ENCODE results near the gene PELI3. TPM values are rescaled to one million over a fixed set of nuclear protein-coding genes. Genes with fewer than 3 reads are reported as not detected.

The PELI3 gene
- polyA plus RNA-seq, 1 experiment = 8.0 TPM

- no peaks in the 10 kb centered on the region; the same call in 1 of the 2 replicates for H3K27me3 ChIP-seq (ENCODE audit: control insufficient read depth, insufficient read depth, low read length)
- ChIA-PET CTCF (interaction anchor here (1.0 to 1.3 kb wide), 2 partner anchors 56 to 79 kb away, joined by 3 read pairs; no protein-coding TSS in a partner anchor), POLR2A (no interaction called here)
- no peak overlapping the region for H3K4me3 ChIP-seq (ENCODE audit: low read depth, low read length)
- no peak for TF ChIP-seq CTCF (IDR thresholded peaks at IDR 0.05; ENCODE audit: insufficient read depth, low read depth, low read length)
- DNase-seq (ENCODE audit: low read depth) = no peak
- H3K36me3 ChIP-seq (ENCODE audit: control insufficient read depth, insufficient read depth, low read length) = peaks cover 2% of the 10 kb centered on the region; the same call in 1 of the 2 replicates
Measured at GRCh38 chr11:66464916-66465315, 1.8 kb upstream of the PELI3 start.

- Histone ChIP-seq H3K4me3 (ENCODE audit: low read depth, low read length) (peak overlapping the region; percentile 72), H3K36me3 (ENCODE audit: control insufficient read depth, insufficient read depth, low read length) (peaks cover 2% of the 10 kb centered on the region; the same call in 1 of the 2 replicates), H3K27me3 (ENCODE audit: control insufficient read depth, insufficient read depth, low read length) (no peaks in the 10 kb centered on the region; the same call in 1 of the 2 replicates)
- ChIA-PET POLR2A (no interaction called here), CTCF (interaction anchor here (1.0 to 2.8 kb wide), 4 partner anchors 13 to 79 kb away, joined by 3 to 18 read pairs (median 3); partner anchors contain the start of gene DPP3)
- DNase-seq (ENCODE audit: low read depth) = no peak
- no peak for TF ChIP-seq CTCF (IDR thresholded peaks at IDR 0.05; ENCODE audit: insufficient read depth, low read depth, low read length)
Measured at GRCh38 chr11:66465373-66466224, 1.1 kb upstream of the PELI3 start.

- H3K36me3 ChIP-seq (ENCODE audit: control insufficient read depth, insufficient read depth, low read length) = peaks cover 7% of the 10 kb centered on the region
- ChIA-PET POLR2A (interaction anchor here (0.9 kb wide), 1 partner anchor 155 kb away, joined by 5 read pairs; no protein-coding TSS in a partner anchor), CTCF (interaction anchor here (0.7 to 2.8 kb wide), 5 partner anchors 9 to 59 kb away, joined by 3 to 18 read pairs (median 4); partner anchors contain the start of genes DPP3 and MRPL11)
- H3K27me3 ChIP-seq (ENCODE audit: control insufficient read depth, insufficient read depth, low read length) = no peaks in the 10 kb centered on the region; the same call in 1 of the 2 replicates
- no peak for DNase-seq (ENCODE audit: low read depth)
- 0 out of 2 replicates have a peak, but pooled peaks have one; percentile 19 for TF ChIP-seq CTCF (IDR thresholded peaks at IDR 0.05; ENCODE audit: insufficient read depth, low read depth, low read length)
- H3K4me3 ChIP-seq (ENCODE audit: low read depth, low read length) = peak overlapping the region; percentile 72
Measured at GRCh38 chr11:66467034-66467659, 442 bp downstream of the PELI3 start.

- CTCF ChIA-PET = interaction anchor here (1.3 to 2.8 kb wide), 4 partner anchors 11 to 60 kb away, joined by 3 to 18 read pairs (median 4); partner anchors contain the start of genes DPP3 and MRPL11
Measured at GRCh38 chr11:66467756-66468155, 1.1 kb downstream of the PELI3 start.

More at GRCh38 chr11:66467756-66468155, 1.1 kb downstream of the PELI3 start:
- H3K36me3 ChIP-seq (ENCODE audit: control insufficient read depth, insufficient read depth, low read length) = peaks cover 11% of the 10 kb centered on the region
- POLR2A ChIA-PET = no interaction called here
- no peak for DNase-seq (ENCODE audit: low read depth)
- TF ChIP-seq CTCF (IDR thresholded peaks at IDR 0.05; ENCODE audit: insufficient read depth, low read depth, low read length) = no peak
- H3K27me3 ChIP-seq (ENCODE audit: control insufficient read depth, insufficient read depth, low read length) = no peaks in the 10 kb centered on the region; the same call in 1 of the 2 replicates
- H3K4me3 ChIP-seq (ENCODE audit: low read depth, low read length) = peak overlapping the region; percentile 72

Data from BJ (cell line).